Lower lobe of right lung (tissue), 2 donors: ENCODE data around the gene NDOR1. TPM values are rescaled to one million over a fixed set of nuclear protein-coding genes. Genes with fewer than 3 reads are reported as not detected.
A peak's percentile ranks its signal among the peaks of the same experiment; 100 is the strongest.
"Not testable (repeated sequence)": the region's sequence is repeated elsewhere in the genome, so short reads cannot be mapped to it uniquely, and the experiment has no call there.

ENCODE experiments used
- ATAC-seq, 2 donors: fragments of 200-7000 bp; cut with Tn5 transposase; one replicate each; pipeline ENCODE4 v1.9.1; 2020 to 2022; ENCODE audit warnings: mild to moderate bottlenecking in 2 of 2, moderate library complexity in 2 of 2
- DNase-seq: peaks from one replicate; pipeline ENCODE4 v3.0.0-alpha.2; 2020
- H3K27ac ChIP-seq: fragments of 200-600 bp; one replicate; pipeline ENCODE4 v1.8.0; 2022
- H3K27me3 ChIP-seq: fragments of 200-600 bp; one replicate; pipeline ENCODE4 v1.8.0; 2022; ENCODE audit warnings: low read depth
- H3K36me3 ChIP-seq: fragments of 200-600 bp; one replicate; pipeline ENCODE4 v1.8.0; 2022; ENCODE audit warnings: mild to moderate bottlenecking
- H3K4me1 ChIP-seq: fragments of 200-600 bp; one replicate; pipeline ENCODE4 v1.8.0; 2022
- H3K4me3 ChIP-seq: fragments of 200-600 bp; one replicate; pipeline ENCODE4 v1.8.0; 2022; ENCODE audit warnings: mild to moderate bottlenecking
- H3K9me3 ChIP-seq: fragments of 200-600 bp; one replicate; pipeline ENCODE4 v1.8.0; 2022
- CTCF ChIP-seq: fragments of 200-600 bp; IDR thresholded peaks from one replicate; pipeline ENCODE4 v1.8.0; 2022; ENCODE audit warnings: antibody characterized with exemption, mild to moderate bottlenecking
- intact Hi-C: fragments of 100-400 bp; cut with DNase I; formaldehyde crosslinking; loops from one replicate; pipeline ENCODE4 v1.11.0; 2022
- total RNA-seq: library from RNA; stranded (reverse); fragmentation: NEBNext Ultra II Directional; extraction: Animal tissue kit (Norgen Biotek cat#: 25700); gene quantifications from one replicate; pipeline ENCODE4 v1.2.1, GENCODE V29; 2021
- donor health status: DM: no; HTN: yes; CAD: no; lungs with severe emphysema.

Gene NDOR1
- total RNA-seq, 1 donor from 2014 or later: 15.6 TPM

GRCh38 chr9:137240841-137241489 is 35.5 kb downstream of the NDOR1 start, which contains the start of gene TUBB4B:
TUBB4B (plus strand) TSS chr9:137241287; CDS start chr9:137241361, 74 bp downstream.
- Histone ChIP-seq H3K27me3 (no peaks in the 10 kb centered on the region), H3K4me3 (peak within 1 kb of the TSS; percentile 93), H3K4me1 (peaks cover 58% of the 10 kb centered on the region), H3K36me3 (peaks cover 23% of the 10 kb centered on the region), H3K27ac (peak within 1 kb of the TSS; percentile 98), H3K9me3 (no peaks in the 10 kb centered on the region)
- peak; percentile 99 for DNase-seq
- intact Hi-C loops: no loop called here
- peak; percentile 89 to 92 for ATAC-seq
- peak; percentile 6 for TF ChIP-seq CTCF

GRCh38 chr9:137241490-137242268 is 36.2 kb downstream of the NDOR1 start:
- peak; percentile 76 for DNase-seq
- no peak for TF ChIP-seq CTCF
- Histone ChIP-seq H3K9me3 (no peaks in the 10 kb centered on the region), H3K4me1 (peaks cover 51% of the 10 kb centered on the region), H3K36me3 (peaks cover 23% of the 10 kb centered on the region), H3K27ac (peak overlapping the region; percentile 90), H3K4me3 (peak overlapping the region; percentile 93), H3K27me3 (no peaks in the 10 kb centered on the region)
- intact Hi-C loops: no loop called here
- ATAC-seq: peak; percentile 8 to 38

GRCh38 chr9:137242269-137243203 is 37.0 kb downstream of the NDOR1 start:
- intact Hi-C loops: no loop called here
- H3K4me1 ChIP-seq: peaks cover 51% of the 10 kb centered on the region
- ATAC-seq (no peak), DNase-seq (no peak)
- peak overlapping the region; percentile 93 for H3K4me3 ChIP-seq
- H3K27ac ChIP-seq: peak overlapping the region; percentile 90
- H3K27me3 ChIP-seq: no peaks in the 10 kb centered on the region
- H3K36me3 ChIP-seq: peaks cover 23% of the 10 kb centered on the region
- TF ChIP-seq CTCF: no peak
- no peaks in the 10 kb centered on the region for H3K9me3 ChIP-seq

GRCh38 chr9:137243266-137243625 is 37.7 kb downstream of the NDOR1 start:
- peaks cover 23% of the 10 kb centered on the region for H3K36me3 ChIP-seq
- ATAC-seq, H3K27me3 ChIP-seq, H3K9me3 ChIP-seq, H3K27ac ChIP-seq, intact Hi-C loops, DNase-seq, H3K4me3 ChIP-seq: not testable (repeated sequence)
- peaks cover 47% of the 10 kb centered on the region for H3K4me1 ChIP-seq

GRCh38 chr9:137243626-137244485 is 38.4 kb downstream of the NDOR1 start:
- H3K9me3 ChIP-seq: no peaks in the 10 kb centered on the region
- peaks cover 41% of the 10 kb centered on the region for H3K4me1 ChIP-seq
- H3K4me3 ChIP-seq: no peak overlapping the region
- no peak overlapping the region for H3K27ac ChIP-seq
- H3K36me3 ChIP-seq: peaks cover 23% of the 10 kb centered on the region
- intact Hi-C loops: no loop called here
- no peaks in the 10 kb centered on the region for H3K27me3 ChIP-seq
- DNase-seq (no peak), ATAC-seq (no peak)
- no peak for TF ChIP-seq CTCF
